ENCODE data around the gene COL25A1.

Gene COL25A1

GRCh38 chr4:109302361-109303139, at the start of gene COL25A1:
TSS of gene COL25A1 (minus strand) at chr4:109302658.
- TF ChIP-seq, protein P1, sequence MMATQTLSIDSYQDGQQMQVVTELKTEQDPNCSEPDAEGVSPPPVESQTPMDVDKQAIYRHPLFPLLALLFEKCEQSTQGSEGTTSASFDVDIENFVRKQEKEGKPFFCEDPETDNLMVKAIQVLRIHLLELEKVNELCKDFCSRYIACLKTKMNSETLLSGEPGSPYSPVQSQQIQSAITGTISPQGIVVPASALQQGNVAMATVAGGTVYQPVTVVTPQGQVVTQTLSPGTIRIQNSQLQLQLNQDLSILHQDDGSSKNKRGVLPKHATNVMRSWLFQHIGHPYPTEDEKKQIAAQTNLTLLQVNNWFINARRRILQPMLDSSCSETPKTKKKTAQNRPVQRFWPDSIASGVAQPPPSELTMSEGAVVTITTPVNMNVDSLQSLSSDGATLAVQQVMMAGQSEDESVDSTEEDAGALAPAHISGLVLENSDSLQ (IDR thresholded peaks at IDR 0.05): no peak
- no peak for TF ChIP-seq HDGF (IDR thresholded peaks at IDR 0.05; ENCODE audit: borderline replicate concordance)
- TF ChIP-seq FOXA1 (IDR thresholded peaks at IDR 0.05): no peak
- peak; percentile 95 for TF ChIP-seq L3MBTL2 (conservative IDR thresholded peaks at IDR 0.05)
- DNase-seq (ENCODE audit: extremely low spot score): peak; percentile 84
- CTCF ChIA-PET: interaction anchor here (0.5 to 1.0 kb wide), 2 partner anchors 9 to 224 kb away, joined by 3 read pairs; no protein-coding TSS in a partner anchor
- POLR2A ChIA-PET: interaction anchor here (0.6 kb wide), 1 partner anchor 46 kb away, joined by 3 read pairs; no protein-coding TSS in a partner anchor

GRCh38 chr4:109350121-109350520, 47.7 kb upstream of the COL25A1 start:
- ChIA-PET POLR2A (no interaction called here), CTCF (no interaction called here)
- TF ChIP-seq FOXA1 (IDR thresholded peaks at IDR 0.05) (no peak), ELF4 (IDR thresholded peaks at IDR 0.05) (no peak), L3MBTL2 (conservative IDR thresholded peaks at IDR 0.05) (no peak), SUZ12 (IDR thresholded peaks at IDR 0.05) (no peak), ZNF384 (IDR thresholded peaks at IDR 0.05) (no peak), BHLHE40 (IDR thresholded peaks at IDR 0.05; ENCODE audit: borderline replicate concordance) (no peak), TARDBP (IDR thresholded peaks at IDR 0.05) (no peak), CTBP1 (IDR thresholded peaks at IDR 0.05; ENCODE audit: borderline replicate concordance) (no peak), LEF1 (IDR thresholded peaks at IDR 0.05; ENCODE audit: borderline replicate concordance) (no peak), FOXK2 (IDR thresholded peaks at IDR 0.05) (no peak), FOXM1 (IDR thresholded peaks at IDR 0.05; ENCODE audit: borderline replicate concordance) (no peak), ARNT (IDR thresholded peaks at IDR 0.05) (no peak), SP1 (IDR thresholded peaks at IDR 0.05) (no peak), NFRKB (IDR thresholded peaks at IDR 0.05) (no peak)
- TF ChIP-seq, protein P1 (IDR thresholded peaks at IDR 0.05): no peak
- DNase-seq (ENCODE audit: extremely low spot score): no peak

GRCh38 chr4:109334129-109335105, 32.0 kb upstream of the COL25A1 start:
- DNase-seq (ENCODE audit: extremely low spot score): peak; percentile 17
- TF ChIP-seq, protein P1 (IDR thresholded peaks at IDR 0.05): no peak
- no peak for TF ChIP-seq CTBP1 (IDR thresholded peaks at IDR 0.05; ENCODE audit: borderline replicate concordance)
- no peak for TF ChIP-seq L3MBTL2 (conservative IDR thresholded peaks at IDR 0.05)
- no peak for TF ChIP-seq FOXK2 (IDR thresholded peaks at IDR 0.05)
- no peak for TF ChIP-seq ARNT (IDR thresholded peaks at IDR 0.05)
- ChIA-PET POLR2A (no interaction called here), CTCF (interaction anchor here (0.6 kb wide), 2 partner anchors 49 to 500 kb away, joined by 4 to 5 read pairs; no protein-coding TSS in a partner anchor)

- DNase-seq (ENCODE audit: extremely low spot score): peak; percentile 36
- POLR2A ChIA-PET: no interaction called here
- CTCF ChIA-PET: no interaction called here
- TF ChIP-seq FOXA1 (IDR thresholded peaks at IDR 0.05) (no peak), ARNT (IDR thresholded peaks at IDR 0.05) (no peak), TARDBP (IDR thresholded peaks at IDR 0.05) (no peak), NFRKB (IDR thresholded peaks at IDR 0.05) (no peak), SP1 (IDR thresholded peaks at IDR 0.05) (no peak), FOXM1 (IDR thresholded peaks at IDR 0.05; ENCODE audit: borderline replicate concordance) (no peak), LEF1 (IDR thresholded peaks at IDR 0.05; ENCODE audit: borderline replicate concordance) (no peak), ZNF384 (IDR thresholded peaks at IDR 0.05) (no peak), HDGF (IDR thresholded peaks at IDR 0.05; ENCODE audit: borderline replicate concordance) (no peak), CTBP1 (IDR thresholded peaks at IDR 0.05; ENCODE audit: borderline replicate concordance) (no peak)
- TF ChIP-seq, protein P1 (IDR thresholded peaks at IDR 0.05): no peak
These were observed 30.5 kb upstream of the COL25A1 start for GRCh38 chr4:109332926-109333464.

DNA sequence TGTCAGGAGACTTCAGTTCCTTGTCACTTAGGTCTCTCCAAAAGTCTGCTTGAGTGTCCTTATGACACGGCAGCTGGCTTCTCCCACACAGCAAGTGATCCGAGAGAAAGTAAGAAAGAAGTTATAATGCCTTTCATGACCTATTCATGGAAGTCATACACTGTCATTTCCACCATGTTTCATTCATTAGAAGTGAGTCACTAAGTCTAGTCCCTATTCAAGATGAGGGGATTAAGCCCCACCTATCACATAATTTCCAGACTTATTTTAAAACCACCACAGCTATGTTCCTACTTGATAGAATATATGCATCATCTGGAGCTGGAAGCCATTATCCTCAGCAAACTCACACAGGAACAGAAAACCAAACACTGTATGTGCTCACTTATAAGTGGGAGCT, 25.2 kb upstream of the COL25A1 start:
- no peak for DNase-seq (ENCODE audit: extremely low spot score)
- CTCF ChIA-PET: no interaction called here
- POLR2A ChIA-PET: no interaction called here
- TF ChIP-seq FOXK2 (IDR thresholded peaks at IDR 0.05): no peak
- TF ChIP-seq CTBP1 (IDR thresholded peaks at IDR 0.05; ENCODE audit: borderline replicate concordance): no peak
- TF ChIP-seq HDGF (IDR thresholded peaks at IDR 0.05; ENCODE audit: borderline replicate concordance): no peak
- no peak for TF ChIP-seq TARDBP (IDR thresholded peaks at IDR 0.05)
